MV-4-11 (cell line): ENCODE results near the gene MED12L.

Experiments
- DNase-seq: peaks from one replicate; lab custom pipeline; 2025; lab: John Stamatoyannopoulos, UW

Gene MED12L

GRCh38 chr3:151460774-151461450 lies 375.4 kb downstream of the MED12L start, which contains the start of gene IGSF10:
IGSF10 (minus strand) TSS chr3:151461061; CDS start chr3:151458709, 2,352 bp downstream.
- no peak for DNase-seq

- no peak for DNase-seq
Measured at GRCh38 chr3:151462278-151462780, 376.9 kb downstream of the MED12L start.

GRCh38 chr3:151462991-151463390 lies 377.5 kb downstream of the MED12L start:
- DNase-seq: no peak

DNA sequence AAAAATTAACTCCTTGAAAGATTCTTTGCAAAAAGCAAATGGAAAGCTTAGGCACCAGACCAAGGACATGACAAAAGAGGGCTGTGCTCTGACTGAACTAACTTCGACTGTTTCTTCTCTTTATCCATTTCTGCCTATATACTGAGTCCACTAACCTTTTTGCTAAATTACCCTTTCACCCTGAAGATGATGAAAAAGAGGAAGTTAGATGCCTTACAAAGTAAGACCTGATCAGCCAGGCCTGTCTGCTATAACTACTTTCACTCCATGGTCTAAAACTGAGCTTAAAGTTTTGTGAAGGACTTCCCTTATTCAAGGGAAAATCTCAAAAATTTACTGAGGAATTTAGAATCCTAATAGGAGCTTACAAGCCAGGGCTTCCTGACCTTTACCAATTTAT lies 381.6 kb downstream of the MED12L start:
- DNase-seq: peak; percentile 60

GRCh38 chr3:151468284-151468917 lies 382.9 kb downstream of the MED12L start:
- peak; percentile 31 for DNase-seq

DNA sequence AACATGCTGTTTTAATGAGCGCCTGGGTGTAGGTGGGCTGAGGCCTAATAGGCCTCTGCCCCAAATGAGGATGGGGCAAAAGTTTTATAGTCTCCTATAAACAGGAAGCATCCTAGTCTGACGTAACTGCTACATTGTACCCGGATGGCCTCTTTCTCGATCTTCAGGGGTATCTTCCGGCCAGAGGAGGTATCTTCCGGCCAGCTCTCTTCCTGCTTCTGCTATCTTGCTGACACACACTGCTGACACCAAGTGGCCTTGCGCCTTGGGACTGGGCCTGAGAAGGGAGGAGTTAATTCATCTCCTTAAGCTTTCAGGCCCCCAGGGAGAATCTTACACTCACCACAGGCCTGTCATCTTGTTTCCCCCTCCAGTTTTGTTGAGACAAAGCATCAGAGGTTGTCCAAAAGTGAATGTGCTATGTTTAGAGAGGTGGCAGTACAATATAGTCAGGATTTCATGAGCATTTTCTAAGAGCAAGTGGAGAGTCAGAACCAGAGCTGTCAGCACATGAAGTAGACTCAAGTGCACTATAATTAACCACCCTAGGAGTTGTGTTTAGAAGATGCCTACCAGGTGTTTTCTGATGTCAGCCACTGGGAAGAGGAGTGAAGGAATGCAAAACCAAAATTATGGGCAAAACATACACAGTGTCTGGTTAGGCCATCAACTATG lies 391.0 kb downstream of the MED12L start:
- no peak for DNase-seq

DNA sequence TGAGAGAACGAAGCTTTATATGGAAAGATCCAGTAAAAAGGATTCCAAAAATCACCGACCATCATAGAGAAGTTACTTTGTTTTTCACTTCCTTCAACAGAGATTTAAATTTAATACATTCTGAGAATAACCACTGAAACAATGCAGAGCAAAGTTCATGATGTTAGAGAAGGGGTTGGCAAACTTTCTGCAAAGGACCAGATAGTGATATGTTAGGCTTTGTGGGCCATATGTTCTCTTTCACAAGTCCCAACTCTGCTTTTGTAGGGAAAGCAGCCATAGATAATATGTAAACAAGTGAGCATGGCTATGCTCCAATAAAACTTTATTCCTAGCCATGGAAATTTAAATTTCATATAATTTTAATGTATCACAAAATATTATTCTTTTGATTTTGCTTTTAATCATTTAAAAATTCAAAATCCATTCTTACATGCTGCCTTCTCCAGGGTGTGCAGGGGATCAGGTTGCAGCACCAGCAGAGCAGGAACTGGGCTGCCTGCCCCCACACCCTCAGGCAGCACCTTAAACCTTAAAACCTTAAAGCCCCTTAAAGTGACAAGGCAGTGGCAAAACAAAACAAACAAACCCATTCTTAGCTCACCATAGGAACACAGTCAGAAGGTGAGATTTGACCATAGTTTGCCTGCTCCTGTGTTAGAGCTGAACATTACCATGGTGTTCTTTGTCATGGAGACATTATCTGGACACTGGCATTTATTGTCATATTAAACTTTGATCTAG lies 392.3 kb downstream of the MED12L start:
- DNase-seq: no peak

DNA sequence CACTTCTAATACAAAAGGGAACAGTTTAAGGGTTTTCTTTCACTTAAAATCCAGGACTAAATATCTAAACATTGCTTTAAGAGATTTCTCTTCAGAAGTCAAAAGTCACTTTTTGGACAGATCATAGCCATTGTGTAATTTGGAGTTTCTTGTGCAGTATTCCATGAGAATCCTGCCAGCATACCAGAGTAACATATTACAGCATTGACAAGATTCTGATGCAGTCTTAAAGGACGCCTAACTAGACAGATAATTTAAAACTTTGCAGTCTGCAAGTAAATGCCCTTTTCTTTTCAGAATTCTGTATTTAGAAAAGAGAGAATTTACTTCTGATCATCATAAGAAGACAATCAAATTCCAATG lies 392.9 kb downstream of the MED12L start:
- no peak for DNase-seq

GRCh38 chr3:151479452-151479851 lies 394.0 kb downstream of the MED12L start:
- no peak for DNase-seq

GRCh38 chr3:151480492-151480891 lies 395.0 kb downstream of the MED12L start:
- no peak for DNase-seq

DNA sequence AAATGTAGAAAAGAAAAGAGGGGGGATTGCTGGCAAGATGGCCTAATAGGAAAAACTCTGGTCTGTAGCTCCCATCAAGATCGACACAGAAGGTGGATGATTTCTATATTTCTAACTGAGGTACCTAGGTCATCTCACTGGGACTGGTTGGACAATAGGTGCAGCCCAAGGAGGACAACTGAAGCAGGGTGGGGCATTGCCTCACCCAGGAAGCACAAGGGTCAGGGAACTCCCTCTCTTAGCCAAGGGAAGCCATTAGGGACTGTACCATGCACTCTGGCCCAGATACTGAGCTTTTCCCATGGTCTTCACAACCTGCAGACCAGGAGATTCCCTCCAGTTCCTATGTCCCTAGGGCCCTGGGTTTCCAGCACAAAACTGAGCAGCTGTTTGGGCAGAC lies 398.0 kb downstream of the MED12L start:
- no peak for DNase-seq

- DNase-seq: no peak
Measured at GRCh38 chr3:151483961-151484520, 398.6 kb downstream of the MED12L start.
